Measurements from ENCODE around the gene ZNF610. TPM values are rescaled to one million over a fixed set of nuclear protein-coding genes. Genes with fewer than 3 reads are reported as not detected.
"Not testable (repeated sequence)": the region's sequence is repeated elsewhere in the genome, so short reads cannot be mapped to it uniquely, and the experiment has no call there.

Gene ZNF610
- total RNA-seq (ENCODE audit: insufficient read depth, low replicate concordance), result 9.9 TPM

- DNase-seq (ENCODE audit: low spot score), result peak; percentile 89
Observed at GRCh38 chr19:52336117-52336790, at the start of gene ZNF610. Gene ZNF610 (plus strand): TSS chr19:52336243. CDS start chr19:52349173, 12,930 bp downstream.

- no peak for DNase-seq (ENCODE audit: low spot score)
Observed at GRCh38 chr19:52286256-52286655, 49.8 kb upstream of the ZNF610 start.

DNA sequence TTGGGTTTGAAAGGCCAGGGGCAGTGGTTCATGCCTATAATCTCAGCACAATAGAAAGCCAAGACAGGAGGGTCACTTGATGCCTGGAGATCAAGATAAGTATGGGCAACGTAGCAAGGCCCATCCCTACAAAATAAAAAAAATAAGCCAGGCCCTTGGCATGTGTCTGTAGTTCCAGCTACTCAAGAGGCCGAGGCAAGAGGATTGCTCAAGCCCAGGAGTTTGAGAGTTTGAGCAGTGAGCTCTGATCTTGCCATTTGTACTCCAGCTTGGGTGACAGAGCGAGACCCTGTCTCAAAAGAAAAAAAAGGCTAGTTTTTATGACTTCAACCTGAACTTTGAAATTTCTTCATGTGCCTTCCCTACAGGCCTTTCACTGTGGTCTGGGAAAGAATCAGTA lies 44.3 kb upstream of the ZNF610 start:
- no peak for DNase-seq (ENCODE audit: low spot score)

GRCh38 chr19:52292946-52293345 lies 43.1 kb upstream of the ZNF610 start:
- DNase-seq (ENCODE audit: low spot score), result not testable (repeated sequence)

DNA sequence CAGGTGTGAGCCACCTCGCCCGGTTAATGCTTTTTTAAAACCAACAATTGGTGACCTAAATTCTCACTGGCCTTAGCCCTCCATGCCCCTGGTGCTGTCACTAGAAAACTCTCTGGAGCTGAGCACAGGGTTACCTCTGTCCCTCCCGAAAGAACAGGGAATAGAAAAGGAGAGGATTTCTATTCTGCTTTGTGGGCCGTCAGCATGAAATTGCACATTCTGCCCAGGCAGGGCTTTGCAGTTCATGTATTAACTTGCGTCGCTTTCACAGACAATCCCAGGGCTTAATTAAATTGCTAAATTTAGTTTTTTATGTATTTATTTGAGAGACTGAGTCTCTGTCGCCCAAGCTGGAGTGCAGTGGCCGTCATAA lies 39.7 kb upstream of the ZNF610 start:
- no peak for DNase-seq (ENCODE audit: low spot score)

DNA sequence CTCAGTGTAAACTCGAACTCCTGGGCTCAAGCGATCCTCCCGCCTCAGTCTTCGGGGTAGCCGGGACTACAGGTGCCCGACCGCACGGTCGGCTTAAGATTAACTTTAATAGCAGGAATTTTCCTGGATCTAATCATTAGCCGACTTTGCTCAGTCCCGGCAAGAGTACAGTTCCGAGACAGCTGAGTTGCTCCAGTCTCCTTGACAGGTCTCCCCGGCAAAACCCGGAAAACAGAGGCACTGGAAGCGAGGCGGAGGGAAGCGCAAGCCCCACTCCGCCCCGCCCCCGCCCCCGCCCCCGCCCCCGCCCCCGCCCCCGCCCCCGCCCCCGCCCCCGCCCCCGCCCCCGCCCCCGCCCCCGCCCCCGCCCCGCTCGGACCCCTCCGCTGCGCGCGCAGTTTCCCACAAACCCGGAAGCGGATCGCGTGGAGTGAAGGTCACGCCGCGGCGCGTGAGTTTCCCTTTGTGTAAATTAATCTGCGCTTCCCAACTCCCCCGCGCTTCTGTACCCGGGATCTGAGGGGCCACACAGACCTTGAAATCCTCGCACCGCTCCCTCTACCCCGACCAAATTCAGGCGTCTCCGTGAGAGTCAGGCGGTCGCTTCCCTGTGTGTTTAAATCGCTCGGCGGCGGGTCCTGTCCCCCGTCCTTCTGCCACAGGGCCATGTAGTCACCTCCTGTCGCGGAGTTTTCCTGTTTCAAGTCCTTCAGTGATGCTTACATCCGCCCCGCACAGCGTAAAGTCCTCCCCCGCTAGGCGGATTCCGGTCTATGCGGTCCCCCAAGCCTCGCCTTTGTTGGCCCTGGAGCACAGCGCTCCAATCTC lies 39.1 kb upstream of the ZNF610 start, which contains the start of gene ZNF480:
Gene ZNF480 (plus strand): TSS at position 397 of the 828 bp plus-strand sequence. CDS start 3,244 bp downstream, outside the sequence.
- DNase-seq (ENCODE audit: low spot score), result peak; percentile 83

- no peak for DNase-seq (ENCODE audit: low spot score)
Observed at GRCh38 chr19:52297601-52298364, 38.3 kb upstream of the ZNF610 start.

- no peak for DNase-seq (ENCODE audit: low spot score)
Observed at GRCh38 chr19:52307275-52307674, 28.8 kb upstream of the ZNF610 start.

- DNase-seq (ENCODE audit: low spot score), result no peak
Observed at GRCh38 chr19:52322429-52322828, 13.6 kb upstream of the ZNF610 start.

- DNase-seq (ENCODE audit: low spot score), result no peak
Observed at GRCh38 chr19:52331757-52332156, 4.3 kb upstream of the ZNF610 start.

- no peak for DNase-seq (ENCODE audit: low spot score)
Observed at GRCh38 chr19:52335768-52336116, 301 bp upstream of the ZNF610 start.

DNA sequence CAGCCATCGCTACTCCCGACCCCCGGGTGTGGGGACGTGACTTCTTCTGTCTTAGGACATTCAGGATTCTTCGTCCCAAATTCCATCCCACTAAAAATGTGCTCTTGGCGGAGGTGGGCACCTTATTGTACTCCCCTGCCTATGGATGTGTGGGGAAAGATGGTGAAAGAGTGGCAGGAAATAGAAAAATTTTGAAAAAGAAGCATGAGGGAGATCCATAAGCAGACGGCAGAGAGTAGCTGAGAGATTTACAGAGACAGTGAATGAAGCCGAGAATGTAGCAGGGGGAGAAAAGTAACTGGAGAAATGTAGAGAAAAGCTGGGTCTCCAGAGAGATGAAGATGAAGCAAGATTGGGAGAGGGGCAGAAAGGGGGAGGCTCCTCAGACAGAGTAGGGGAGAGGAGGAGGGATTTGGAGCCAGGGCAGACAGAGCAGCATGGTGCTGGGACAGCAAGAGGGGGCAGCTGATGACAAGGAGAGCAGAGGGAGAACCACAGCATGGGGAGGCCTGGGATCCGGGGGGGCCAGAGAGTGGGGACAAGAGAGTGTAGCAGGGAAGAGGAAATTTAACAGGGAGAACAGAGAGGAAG lies 843 bp downstream of the ZNF610 start:
- DNase-seq (ENCODE audit: low spot score), result peak; percentile 1

- not testable (repeated sequence) for DNase-seq (ENCODE audit: low spot score)
Observed at GRCh38 chr19:52339022-52339421, 3.0 kb downstream of the ZNF610 start.

- peak; percentile 38 for DNase-seq (ENCODE audit: low spot score)
Observed at GRCh38 chr19:52343548-52343947, 7.5 kb downstream of the ZNF610 start.

DNA sequence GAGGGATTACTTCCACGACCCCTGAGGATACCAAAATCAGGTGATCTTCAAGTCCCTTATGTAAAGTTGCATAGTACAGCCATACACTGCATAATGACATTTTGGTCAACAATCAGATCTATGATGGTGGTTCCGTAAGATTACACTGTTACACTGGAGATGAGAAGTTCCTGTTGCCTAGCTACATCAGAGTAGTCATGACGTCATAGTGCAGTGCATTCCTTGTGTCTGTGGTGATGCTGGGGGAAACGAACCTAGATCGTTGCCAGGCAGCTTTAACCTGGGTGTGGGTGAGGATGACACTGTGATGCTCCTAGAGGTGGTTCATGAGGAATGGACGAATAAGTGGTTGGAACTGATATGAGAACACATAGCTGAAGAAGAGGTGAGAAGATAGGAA lies 9.1 kb downstream of the ZNF610 start:
- no peak for DNase-seq (ENCODE audit: low spot score)

GRCh38 chr19:52351512-52351911 lies 15.5 kb downstream of the ZNF610 start:
- DNase-seq (ENCODE audit: low spot score), result no peak

DNA sequence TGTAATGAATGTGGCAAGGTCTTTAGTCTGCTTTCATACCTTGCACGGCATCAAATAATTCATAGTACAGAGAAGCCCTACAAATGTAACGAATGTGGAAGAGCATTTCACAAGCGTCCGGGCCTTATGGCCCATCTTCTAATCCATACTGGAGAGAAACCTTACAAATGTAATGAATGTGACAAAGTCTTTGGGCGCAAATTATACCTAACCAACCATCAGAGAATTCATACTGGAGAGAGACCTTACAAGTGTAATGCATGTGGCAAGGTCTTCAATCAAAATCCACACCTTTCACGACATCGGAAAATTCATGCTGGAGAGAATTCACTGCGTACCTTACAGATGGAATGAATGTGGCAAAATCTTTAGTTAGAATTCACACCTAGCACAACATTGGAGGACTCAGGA lies 30.4 kb downstream of the ZNF610 start:
- DNase-seq (ENCODE audit: low spot score), result no peak

DNA sequence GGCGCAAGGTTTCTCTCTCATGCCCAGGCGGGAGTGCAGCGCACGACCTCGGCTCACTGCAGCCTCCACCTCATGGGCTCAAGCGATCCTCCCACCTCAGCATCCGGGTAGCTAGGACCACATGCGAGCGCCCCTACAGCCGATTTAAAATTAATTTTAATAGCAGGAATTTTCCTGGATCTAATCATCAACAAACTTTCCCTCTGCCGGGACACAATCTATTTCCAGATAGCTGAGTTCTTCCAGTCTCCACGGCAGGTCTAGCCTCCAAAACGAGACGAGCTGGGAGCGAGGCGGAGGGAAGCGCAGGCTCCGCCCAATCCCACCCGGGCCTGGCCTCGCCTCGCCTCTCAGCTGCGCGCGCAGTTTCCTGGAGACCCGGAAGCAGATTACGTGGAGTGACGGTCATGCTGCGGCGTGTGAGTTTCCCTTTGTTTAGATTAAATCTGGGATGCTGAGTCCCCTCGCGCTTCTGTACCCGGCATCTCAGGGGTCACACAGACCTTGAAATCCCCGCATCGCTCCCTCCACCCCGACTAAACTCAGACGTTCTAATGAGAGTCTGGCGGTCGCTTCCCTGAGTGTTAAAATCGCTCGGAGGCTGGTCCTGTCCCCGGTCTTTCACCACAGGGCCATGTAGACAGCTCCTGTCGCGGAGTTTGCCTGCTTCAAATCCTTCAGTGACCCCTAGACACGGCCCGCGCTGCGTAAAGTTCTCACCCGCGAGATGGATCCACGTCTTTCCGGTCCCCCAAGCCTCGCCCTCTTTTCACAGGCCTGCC lies 33.7 kb downstream of the ZNF610 start, which contains the start of gene ZNF880:
Gene ZNF880 (plus strand): TSS at position 365 of the 782 bp plus-strand sequence. CDS start 43 bp downstream, at position 408.
- DNase-seq (ENCODE audit: low spot score), result peak; percentile 98

- no peak for DNase-seq (ENCODE audit: low spot score)
Observed at GRCh38 chr19:52370341-52370710, 34.3 kb downstream of the ZNF610 start.

GRCh38 chr19:52391135-52391534 lies 55.1 kb downstream of the ZNF610 start:
- DNase-seq (ENCODE audit: low spot score), result no peak

Data from umbilical cord (tissue), 2 donors.